ENCODE measurements around the gene PRORP.
"Not testable (repeated sequence)": the region's sequence is repeated elsewhere in the genome, so short reads cannot be mapped to it uniquely, and the experiment has no call there.

The PRORP gene

DNA sequence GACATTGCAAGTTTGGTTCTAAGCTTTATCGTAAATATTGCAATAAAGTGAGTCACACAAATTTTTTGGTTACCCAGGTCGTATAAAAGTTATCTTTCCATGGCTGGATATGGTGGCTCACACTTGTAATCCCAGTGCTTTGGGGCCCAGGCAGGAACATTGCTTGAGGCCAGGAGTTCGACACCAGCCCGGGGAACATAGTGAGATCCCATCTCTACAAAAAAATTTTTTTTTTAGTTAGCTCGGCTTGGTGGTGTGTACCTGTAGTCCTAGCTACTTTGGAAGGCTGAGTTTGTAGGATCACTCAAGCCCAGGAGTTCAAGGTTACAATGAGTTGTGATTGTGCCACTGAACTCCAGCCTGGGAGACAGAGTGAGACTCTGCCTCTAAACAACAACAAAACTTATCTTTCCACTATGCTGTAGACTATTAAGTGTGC is 24.4 kb downstream of the PRORP start:
- TF ChIP-seq, protein P1, sequence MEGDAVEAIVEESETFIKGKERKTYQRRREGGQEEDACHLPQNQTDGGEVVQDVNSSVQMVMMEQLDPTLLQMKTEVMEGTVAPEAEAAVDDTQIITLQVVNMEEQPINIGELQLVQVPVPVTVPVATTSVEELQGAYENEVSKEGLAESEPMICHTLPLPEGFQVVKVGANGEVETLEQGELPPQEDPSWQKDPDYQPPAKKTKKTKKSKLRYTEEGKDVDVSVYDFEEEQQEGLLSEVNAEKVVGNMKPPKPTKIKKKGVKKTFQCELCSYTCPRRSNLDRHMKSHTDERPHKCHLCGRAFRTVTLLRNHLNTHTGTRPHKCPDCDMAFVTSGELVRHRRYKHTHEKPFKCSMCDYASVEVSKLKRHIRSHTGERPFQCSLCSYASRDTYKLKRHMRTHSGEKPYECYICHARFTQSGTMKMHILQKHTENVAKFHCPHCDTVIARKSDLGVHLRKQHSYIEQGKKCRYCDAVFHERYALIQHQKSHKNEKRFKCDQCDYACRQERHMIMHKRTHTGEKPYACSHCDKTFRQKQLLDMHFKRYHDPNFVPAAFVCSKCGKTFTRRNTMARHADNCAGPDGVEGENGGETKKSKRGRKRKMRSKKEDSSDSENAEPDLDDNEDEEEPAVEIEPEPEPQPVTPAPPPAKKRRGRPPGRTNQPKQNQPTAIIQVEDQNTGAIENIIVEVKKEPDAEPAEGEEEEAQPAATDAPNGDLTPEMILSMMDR (IDR thresholded peaks at IDR 0.05; ENCODE audit: insufficient read depth, low read length, missing control alignments): no peak
- no peak for DNase-seq (ENCODE audit: low read depth, low spot score)
- ChIA-PET CTCF (interaction anchor here (0.6 to 17.0 kb wide), 6 partner anchors 8 to 270 kb away, joined by 3 to 573 read pairs (median 4); no protein-coding TSS in a partner anchor), POLR2A (no interaction called here)
- H3K4me3 ChIP-seq (ENCODE audit: low read depth, low read length): no peak overlapping the region

DNA sequence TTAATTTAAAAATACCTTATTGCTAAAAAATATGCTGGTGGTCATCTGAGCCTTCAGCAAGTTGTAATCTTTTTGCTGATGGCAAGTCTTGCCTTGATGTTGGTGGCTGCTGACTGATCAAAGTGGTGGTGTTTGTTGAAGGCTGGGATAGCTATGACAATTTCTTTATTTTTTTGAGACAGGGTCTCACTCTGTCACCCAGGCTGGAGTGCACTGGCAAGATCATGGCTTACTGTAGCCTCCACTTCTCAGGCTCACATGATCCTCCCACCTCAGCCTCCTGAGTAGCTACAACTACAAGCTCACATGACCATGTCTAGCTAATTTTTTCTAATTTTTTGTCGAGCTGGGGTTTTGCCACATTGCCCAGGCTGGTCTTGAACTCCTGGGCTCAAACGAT is 24.8 kb downstream of the PRORP start:
- H3K4me3 ChIP-seq (ENCODE audit: low read depth, low read length): no peak overlapping the region
- ChIA-PET CTCF (interaction anchor here (0.6 to 17.0 kb wide), 4 partner anchors 10 to 269 kb away, joined by 3 to 573 read pairs (median 4); partner anchors contain the start of gene NFKBIA), POLR2A (no interaction called here)
- no peak for DNase-seq (ENCODE audit: low read depth, low spot score)
- TF ChIP-seq, protein P1 (IDR thresholded peaks at IDR 0.05; ENCODE audit: insufficient read depth, low read length, missing control alignments): no peak

DNA sequence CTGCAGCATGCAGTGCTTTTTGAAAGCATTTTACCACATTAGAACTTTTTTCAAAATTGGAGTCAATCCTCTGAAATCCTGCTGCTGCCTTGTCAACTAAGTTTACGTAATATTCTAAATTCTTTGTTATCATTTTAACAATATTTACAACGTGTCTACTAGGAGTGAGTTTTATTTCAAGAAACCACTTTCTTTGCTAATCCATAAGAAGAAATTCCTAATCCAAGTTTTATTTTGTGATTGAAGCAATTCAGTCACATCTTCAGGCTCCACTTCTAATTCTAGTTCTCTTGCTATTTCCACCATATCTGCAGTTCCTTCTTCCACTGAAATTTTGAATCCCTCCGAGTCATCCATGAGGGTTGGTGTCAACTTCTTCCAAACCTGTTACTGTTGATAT is 25.4 kb downstream of the PRORP start:
- ChIA-PET POLR2A (no interaction called here), CTCF (interaction anchor here (2.0 to 17.0 kb wide), 2 partner anchors 258 to 269 kb away, joined by 5 to 573 read pairs; partner anchors contain the start of gene NFKBIA)
- DNase-seq (ENCODE audit: low read depth, low spot score): no peak
- no peak overlapping the region for H3K4me3 ChIP-seq (ENCODE audit: low read depth, low read length)
- TF ChIP-seq, protein P1 (IDR thresholded peaks at IDR 0.05; ENCODE audit: insufficient read depth, low read length, missing control alignments): no peak

DNA sequence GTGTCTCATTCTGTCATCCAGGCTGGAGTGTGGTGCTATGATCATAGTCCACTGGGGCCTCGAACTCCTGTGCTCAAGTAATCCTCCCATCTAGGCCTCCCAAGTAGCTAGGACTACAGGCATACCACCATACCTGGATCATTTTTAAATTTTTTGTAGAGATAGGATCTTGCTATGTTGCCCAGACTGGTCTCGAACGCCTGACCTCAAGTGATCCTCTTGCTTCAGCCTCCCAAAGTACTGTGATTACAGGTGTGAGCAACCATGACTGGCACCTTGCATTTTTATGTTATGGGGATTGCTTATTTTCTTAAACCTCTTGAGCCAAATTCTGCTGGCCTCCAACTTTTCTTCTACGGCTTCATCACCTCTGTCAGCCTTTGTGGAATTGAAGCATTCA is 26.9 kb downstream of the PRORP start:
- TF ChIP-seq, protein P1 (IDR thresholded peaks at IDR 0.05; ENCODE audit: insufficient read depth, low read length, missing control alignments): no peak
- POLR2A ChIA-PET: no interaction called here
- no peak overlapping the region for H3K4me3 ChIP-seq (ENCODE audit: low read depth, low read length)
- no peak for DNase-seq (ENCODE audit: low read depth, low spot score)
- CTCF ChIA-PET: interaction anchor here (1.0 to 3.3 kb wide), 4 partner anchors 8 to 256 kb away, joined by 3 to 28 read pairs (median 6); partner anchors contain the start of gene NFKBIA

DNA sequence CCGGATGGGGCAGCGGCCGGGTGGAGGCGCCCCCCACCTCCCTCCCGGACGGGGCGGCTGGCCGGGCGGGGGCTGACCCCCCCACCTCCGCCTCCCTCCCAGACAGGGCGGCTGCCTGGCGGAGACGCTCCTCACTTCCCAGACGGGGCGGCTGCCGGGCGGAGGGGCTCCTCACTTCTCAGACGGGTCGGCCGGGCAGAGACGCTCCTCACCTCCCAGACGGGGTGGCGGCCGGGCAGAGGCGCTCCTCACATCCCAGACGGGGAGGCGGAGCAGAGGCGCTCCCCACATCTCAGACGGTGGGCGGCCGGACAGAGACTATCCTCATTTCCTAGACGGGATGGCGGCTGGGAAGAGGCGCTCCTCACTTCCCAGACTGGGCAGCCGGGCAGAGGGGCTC is 30.2 kb downstream of the PRORP start:
- POLR2A ChIA-PET; H3K4me3 ChIP-seq (ENCODE audit: low read depth, low read length); DNase-seq (ENCODE audit: low read depth, low spot score); CTCF ChIA-PET: not testable (repeated sequence)

DNA sequence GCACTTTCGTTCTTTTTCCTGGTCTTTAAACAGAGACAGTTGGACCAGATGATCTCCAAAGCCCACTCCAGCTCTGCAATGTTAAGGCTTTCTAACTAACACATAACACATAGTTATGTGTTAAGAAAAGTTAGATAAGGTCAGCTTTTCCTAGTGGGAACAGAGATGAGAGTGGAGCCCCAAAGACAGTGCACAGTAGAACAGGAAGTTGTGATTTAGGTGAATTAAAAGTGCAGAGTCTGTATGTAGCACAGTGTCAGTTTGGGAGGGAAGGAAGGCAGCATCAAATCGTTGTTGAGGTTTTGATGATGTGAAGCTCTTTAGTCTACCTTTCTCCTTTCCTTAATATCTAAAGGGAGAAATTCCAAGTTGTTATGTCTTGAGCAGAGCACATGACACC is 31.7 kb downstream of the PRORP start:
- ChIA-PET POLR2A (no interaction called here), CTCF (interaction anchor here (0.8 to 4.0 kb wide), 7 partner anchors 10 to 259 kb away, joined by 3 to 21 read pairs (median 7); partner anchors contain the start of gene NFKBIA)
- no peak for DNase-seq (ENCODE audit: low read depth, low spot score)
- no peak overlapping the region for H3K4me3 ChIP-seq (ENCODE audit: low read depth, low read length)
- TF ChIP-seq, protein P1 (IDR thresholded peaks at IDR 0.05; ENCODE audit: insufficient read depth, low read length, missing control alignments): no peak

DNA sequence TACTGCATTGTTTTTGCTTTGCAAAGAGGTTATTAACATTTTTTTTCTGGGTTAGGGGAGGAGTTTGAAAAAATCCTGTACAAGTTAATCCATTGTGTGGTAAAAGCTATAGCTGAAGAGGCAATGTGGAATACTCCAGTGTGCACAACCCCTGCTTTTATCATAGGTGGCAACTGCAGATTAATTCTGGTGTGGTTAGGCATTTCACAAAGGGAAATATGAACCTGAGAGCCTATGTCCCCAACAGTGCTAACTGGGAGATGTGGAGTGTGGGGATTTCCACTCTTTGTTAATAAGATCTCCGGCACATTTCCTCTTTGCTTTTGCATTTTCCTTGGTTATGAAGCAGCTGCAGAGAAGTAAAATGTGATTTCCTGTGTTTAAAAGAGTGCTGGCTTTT is 33.6 kb downstream of the PRORP start:
- H3K4me3 ChIP-seq (ENCODE audit: low read depth, low read length): no peak overlapping the region
- TF ChIP-seq, protein P1 (IDR thresholded peaks at IDR 0.05; ENCODE audit: insufficient read depth, low read length, missing control alignments): no peak
- ChIA-PET POLR2A (interaction anchor here (0.6 kb wide), 1 partner anchor 52 kb away, joined by 3 read pairs; no protein-coding TSS in a partner anchor), CTCF (interaction anchor here (0.9 to 6.1 kb wide), 8 partner anchors 10 to 264 kb away, joined by 3 to 34 read pairs (median 12); partner anchors contain the start of gene NFKBIA)
- peak; percentile 16 for DNase-seq (ENCODE audit: low read depth, low spot score)
